Choroid plexus epithelial cell (primary cell): Measurements from ENCODE around the gene SHROOM4.

Experiments
- DNase-seq: peaks from one replicate; pipeline ENCODE4 v3.0.0-alpha.2; 2010; ENCODE audit warnings: low read depth
- H3K4me3 ChIP-seq: 2 replicates; pipeline ENCODE4 v1.5.1; 2011; ENCODE audit warnings: low read depth, mild to moderate bottlenecking, control low read depth, low read length, moderate library complexity
- TF ChIP-seq, protein P1 (sequence below): conservative IDR thresholded peaks from 2 replicates; pipeline ENCODE4 v1.5.1; 2011; ENCODE audit warnings: low read depth, mild to moderate bottlenecking, control low read depth, inconsistent platforms, low read length, moderate library complexity

Gene SHROOM4

GRCh38 chrX:50812995-50813842 is 775 bp downstream of the SHROOM4 start:
- peak; percentile 63 for DNase-seq
- TF ChIP-seq, protein P1, sequence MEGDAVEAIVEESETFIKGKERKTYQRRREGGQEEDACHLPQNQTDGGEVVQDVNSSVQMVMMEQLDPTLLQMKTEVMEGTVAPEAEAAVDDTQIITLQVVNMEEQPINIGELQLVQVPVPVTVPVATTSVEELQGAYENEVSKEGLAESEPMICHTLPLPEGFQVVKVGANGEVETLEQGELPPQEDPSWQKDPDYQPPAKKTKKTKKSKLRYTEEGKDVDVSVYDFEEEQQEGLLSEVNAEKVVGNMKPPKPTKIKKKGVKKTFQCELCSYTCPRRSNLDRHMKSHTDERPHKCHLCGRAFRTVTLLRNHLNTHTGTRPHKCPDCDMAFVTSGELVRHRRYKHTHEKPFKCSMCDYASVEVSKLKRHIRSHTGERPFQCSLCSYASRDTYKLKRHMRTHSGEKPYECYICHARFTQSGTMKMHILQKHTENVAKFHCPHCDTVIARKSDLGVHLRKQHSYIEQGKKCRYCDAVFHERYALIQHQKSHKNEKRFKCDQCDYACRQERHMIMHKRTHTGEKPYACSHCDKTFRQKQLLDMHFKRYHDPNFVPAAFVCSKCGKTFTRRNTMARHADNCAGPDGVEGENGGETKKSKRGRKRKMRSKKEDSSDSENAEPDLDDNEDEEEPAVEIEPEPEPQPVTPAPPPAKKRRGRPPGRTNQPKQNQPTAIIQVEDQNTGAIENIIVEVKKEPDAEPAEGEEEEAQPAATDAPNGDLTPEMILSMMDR: no peak
- peak overlapping the region; percentile 62 for H3K4me3 ChIP-seq

DNA sequence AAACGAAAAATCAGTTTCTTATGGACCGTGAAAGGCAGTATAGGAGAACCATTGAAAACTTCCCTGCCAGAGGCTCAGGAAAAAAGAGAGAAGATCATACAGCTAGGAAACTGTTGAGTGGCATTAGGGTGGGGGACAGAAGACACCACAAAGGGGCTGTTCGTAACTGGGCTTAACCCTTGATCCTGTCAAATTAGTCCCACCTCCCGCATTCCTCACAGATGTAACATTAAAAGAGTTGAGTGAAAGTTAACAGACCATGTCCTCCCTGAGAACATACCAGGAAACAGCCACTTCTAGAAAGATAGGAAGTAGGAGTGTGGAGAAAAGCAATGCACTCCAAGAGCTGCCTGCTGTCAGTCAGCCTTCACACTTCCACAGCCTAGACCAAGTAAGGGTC is 8.7 kb downstream of the SHROOM4 start:
- TF ChIP-seq, protein P1: no peak
- DNase-seq: no peak
- H3K4me3 ChIP-seq: no peak overlapping the region

- H3K4me3 ChIP-seq: no peak overlapping the region
- peak; percentile 13 for DNase-seq
- TF ChIP-seq, protein P1: no peak
Observed at GRCh38 chrX:50801135-50801534, 12.9 kb downstream of the SHROOM4 start.

DNA sequence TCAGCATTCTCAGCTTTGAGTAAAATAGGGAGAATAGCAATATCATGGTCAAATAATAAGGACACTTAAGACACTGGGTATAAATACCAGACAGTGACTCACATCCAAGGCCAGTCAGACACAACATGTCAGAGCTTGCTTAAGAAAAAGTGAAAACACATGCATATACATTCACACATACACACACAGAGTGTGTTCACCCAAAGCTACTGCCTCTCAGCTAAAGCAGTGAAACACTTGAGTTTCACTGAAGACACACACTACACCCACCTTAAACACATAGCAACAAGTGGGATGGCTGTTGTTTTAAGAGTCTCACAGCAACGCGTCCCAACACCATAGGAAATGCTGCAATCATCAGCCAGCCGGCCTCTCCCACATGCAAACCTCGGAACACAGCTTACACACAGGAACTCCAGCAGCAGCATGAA is 14.4 kb downstream of the SHROOM4 start:
- TF ChIP-seq, protein P1: no peak
- peak; percentile 73 for DNase-seq
- no peak overlapping the region for H3K4me3 ChIP-seq

GRCh38 chrX:50798783-50799182 is 15.2 kb downstream of the SHROOM4 start:
- no peak for DNase-seq
- no peak overlapping the region for H3K4me3 ChIP-seq
- TF ChIP-seq, protein P1: no peak

DNA sequence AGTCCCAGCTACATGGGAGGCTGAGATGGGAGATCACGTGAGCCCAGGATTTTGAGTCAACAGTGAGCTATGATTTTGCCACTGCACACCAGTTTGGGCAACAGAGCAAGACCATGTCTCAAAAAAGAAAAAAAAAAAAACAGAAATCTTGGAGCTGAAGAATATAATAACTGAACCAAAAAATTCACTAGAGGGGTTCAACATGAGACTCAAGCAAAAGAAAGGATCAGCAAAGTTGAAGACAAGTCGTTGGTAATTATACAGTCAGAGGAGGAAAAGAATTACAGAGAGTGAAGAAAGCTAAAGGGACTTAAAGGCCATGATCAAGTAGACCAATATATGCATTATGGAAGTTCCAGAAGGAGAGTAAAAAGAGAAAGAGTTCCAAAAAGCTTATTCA is 26.9 kb downstream of the SHROOM4 start:
- no peak for DNase-seq
- H3K4me3 ChIP-seq: no peak overlapping the region
- TF ChIP-seq, protein P1: no peak

DNA sequence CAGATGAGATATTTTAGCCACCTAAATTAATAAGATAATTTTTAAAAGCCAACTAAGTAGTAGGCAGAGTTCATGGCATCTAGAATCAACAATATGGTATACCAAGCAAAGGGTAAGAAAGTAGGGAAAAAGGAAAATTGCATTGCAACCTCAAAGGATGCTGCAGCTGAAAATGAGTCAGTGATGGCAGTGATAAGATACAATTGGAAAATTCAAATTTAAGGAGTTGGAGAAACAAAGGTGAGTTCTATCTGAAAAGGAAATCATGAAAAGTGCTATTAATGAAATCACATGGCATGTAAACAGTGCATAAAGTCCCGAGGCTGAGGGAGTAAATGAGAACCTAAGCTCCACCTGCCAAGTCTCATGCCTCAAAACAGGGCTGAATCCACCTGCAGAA is 33.9 kb downstream of the SHROOM4 start:
- H3K4me3 ChIP-seq: no peak overlapping the region
- TF ChIP-seq, protein P1: no peak

More for the DNA sequence above, 33.9 kb downstream of the SHROOM4 start:
- DNase-seq: no peak
